H9 (cell line): ENCODE data around the gene FLACC1. TPM values are rescaled to one million over a fixed set of nuclear protein-coding genes. Genes with fewer than 3 reads are reported as not detected.

Experiments
- DNase-seq: peaks from one replicate; pipeline ENCODE4 v3.0.0-alpha.2; 2017
- H2AFZ ChIP-seq: one replicate; pipeline ENCODE4 v1.6.1; 2013; ENCODE audit warnings: mild to moderate bottlenecking, low read length, control low read depth, moderate library complexity
- H2AK5ac ChIP-seq: 2 replicates; pipeline ENCODE4 v1.6.1; 2013; ENCODE audit warnings: low read length, control low read depth, mixed read lengths; ENCODE audit not compliant: insufficient read length
- H2BK120ac ChIP-seq: one replicate; pipeline ENCODE4 v1.6.1; 2013; ENCODE audit warnings: low read depth, mild to moderate bottlenecking, low read length, control low read depth, inconsistent platforms; ENCODE audit not compliant: poor library complexity, severe bottlenecking
- H2BK12ac ChIP-seq: 2 replicates; pipeline ENCODE4 v1.6.1; 2013; ENCODE audit warnings: low read length, control low read depth, mixed read lengths, low read depth; ENCODE audit not compliant: insufficient read length
- H2BK15ac ChIP-seq: 2 replicates; pipeline ENCODE4 v1.6.1; 2013; ENCODE audit warnings: low read depth, low read length, control low read depth
- H2BK20ac ChIP-seq: one replicate; pipeline ENCODE4 v1.6.1; 2013; ENCODE audit warnings: low read depth, mild to moderate bottlenecking, low read length, control low read depth, inconsistent platforms; ENCODE audit not compliant: poor library complexity, severe bottlenecking
- H2BK5ac ChIP-seq: 2 replicates; pipeline ENCODE4 v1.6.1; 2013; ENCODE audit warnings: low read length, control low read depth, mixed read lengths; ENCODE audit not compliant: insufficient read length
- H3K14ac ChIP-seq: 2 replicates; pipeline ENCODE4 v1.6.1; 2013; ENCODE audit warnings: low read length, control low read depth; ENCODE audit not compliant: insufficient read depth
- H3K18ac ChIP-seq: 2 replicates; pipeline ENCODE4 v1.6.1; 2013; ENCODE audit warnings: low read depth, mild to moderate bottlenecking, mixed read lengths, low read length, control low read depth; ENCODE audit not compliant: insufficient read length
- H3K23ac ChIP-seq: 2 replicates; pipeline ENCODE4 v1.6.1; 2013; ENCODE audit warnings: low read length, control low read depth, mixed read lengths, low read depth; ENCODE audit not compliant: insufficient read length
- H3K23me2 ChIP-seq: 2 replicates; pipeline ENCODE4 v1.6.1; 2013; ENCODE audit warnings: low read depth, mild to moderate bottlenecking, mixed read lengths, low read length, control low read depth; ENCODE audit not compliant: insufficient read length, poor library complexity, severe bottlenecking
- H3K27ac ChIP-seq: 2 replicates; pipeline ENCODE4 v1.5.1; 2013; ENCODE audit warnings: low read length, control low read depth, mixed read lengths, low read depth; ENCODE audit not compliant: insufficient read length
- H3K27me3 ChIP-seq: 2 replicates; pipeline ENCODE4 v1.6.1; 2013; ENCODE audit warnings: low read length, control low read depth, inconsistent platforms; ENCODE audit not compliant: insufficient read depth
- H3K4ac ChIP-seq: 2 replicates; pipeline ENCODE4 v1.6.1; 2013; ENCODE audit warnings: low read depth, mild to moderate bottlenecking, control low read depth, inconsistent platforms, low read length, moderate library complexity
- H3K4me1 ChIP-seq: 2 replicates; pipeline ENCODE4 v1.6.1; 2013; ENCODE audit warnings: low read length, control low read depth, inconsistent platforms; ENCODE audit not compliant: insufficient read depth
- H3K4me2 ChIP-seq: 2 replicates; pipeline ENCODE4 v1.6.1; 2013; ENCODE audit warnings: low read length, control low read depth, mixed read lengths; ENCODE audit not compliant: insufficient read length, insufficient read depth
- H3K56ac ChIP-seq: 2 replicates; pipeline ENCODE4 v1.6.1; 2013; ENCODE audit warnings: low read depth, mild to moderate bottlenecking, mixed read lengths, low read length, control low read depth; ENCODE audit not compliant: insufficient read length
- H3K79me1 ChIP-seq: 2 replicates; pipeline ENCODE4 v1.6.1; 2013; ENCODE audit warnings: low read depth, mild to moderate bottlenecking, moderate library complexity, low read length, control low read depth, inconsistent platforms; ENCODE audit not compliant: insufficient read depth, poor library complexity, severe bottlenecking
- H3K79me2 ChIP-seq: 2 replicates; pipeline ENCODE4 v1.6.1; 2013; ENCODE audit warnings: low read length, control low read depth, inconsistent platforms; ENCODE audit not compliant: insufficient read depth
- H3K9ac ChIP-seq: 2 replicates; pipeline ENCODE4 v1.6.1; 2013; ENCODE audit warnings: low read length, control low read depth, mixed read lengths; ENCODE audit not compliant: insufficient read length; ENCODE audit errors: extremely low read depth
- H3K9me3 ChIP-seq: one replicate; pipeline ENCODE4 v1.6.1; 2013; ENCODE audit warnings: low read depth, low read length, inconsistent platforms; ENCODE audit not compliant: control insufficient read depth
- H3T11ph ChIP-seq: one replicate; pipeline ENCODE4 v1.6.1; 2013; ENCODE audit warnings: mild to moderate bottlenecking, low read length, control low read depth, inconsistent platforms
- H4K20me1 ChIP-seq: one replicate; pipeline ENCODE4 v1.6.1; 2013; ENCODE audit not compliant: control insufficient read depth, insufficient read length, insufficient read depth
- H4K5ac ChIP-seq: 2 replicates; pipeline ENCODE4 v1.6.1; 2013; ENCODE audit warnings: low read depth, mild to moderate bottlenecking, mixed read lengths, low read length, control low read depth; ENCODE audit not compliant: insufficient read length
- H4K8ac ChIP-seq: replicated peaks from 2 replicates; pipeline ENCODE4 v1.6.1; 2013; ENCODE audit warnings: low read length, control low read depth, mixed read lengths, low read depth; ENCODE audit not compliant: insufficient read length
- H4K91ac ChIP-seq: 2 replicates; pipeline ENCODE4 v1.6.1; 2013; ENCODE audit warnings: low read depth, mild to moderate bottlenecking, moderate library complexity, mixed read lengths, low read length, control low read depth; ENCODE audit not compliant: insufficient read length
- H3K27ac Mint-ChIP-seq, 3 experiments: 2 replicates in 2 of 3; 3 replicates in 1 of 3; pipeline ENCODE4 v1.8.0; 2020 to 2021; ENCODE audit warnings: mixed read lengths in 3 of 3, mild to moderate bottlenecking in 1 of 3, moderate library complexity in 1 of 3
- H3K27me3 Mint-ChIP-seq: 2 replicates; pipeline ENCODE4 v1.8.0; 2021; ENCODE audit warnings: low read depth, mild to moderate bottlenecking, moderate library complexity, mixed read lengths
- H3K36me3 Mint-ChIP-seq, 3 experiments: 2 replicates in 2 of 3; 3 replicates in 1 of 3; pipeline ENCODE4 v1.8.0; 2020 to 2021; ENCODE audit warnings: low read depth in 3 of 3, mixed read lengths in 3 of 3; ENCODE audit not compliant: insufficient read depth in 1 of 3
- H3K4me1 Mint-ChIP-seq, 2 experiments: 2 replicates each; pipeline ENCODE4 v1.8.0; 2020; ENCODE audit warnings: mixed read lengths in 2 of 2
- H3K4me3 Mint-ChIP-seq, 2 experiments: 2 replicates in 1 of 2; 3 replicates in 1 of 2; pipeline ENCODE4 v1.8.0; 2020 to 2021; ENCODE audit warnings: mild to moderate bottlenecking in 2 of 2, mixed read lengths in 2 of 2, moderate library complexity in 1 of 2
- H3K9me3 Mint-ChIP-seq, 2 experiments: 2 replicates in 1 of 2; 3 replicates in 1 of 2; pipeline ENCODE4 v1.8.0; 2020; ENCODE audit warnings: mild to moderate bottlenecking in 2 of 2, mixed read lengths in 2 of 2, moderate library complexity in 1 of 2
- CTCF ChIP-seq: fragments of 200-600 bp; sonication (generic); conservative IDR thresholded peaks from 3 replicates; pipeline ENCODE4 v1.8.0; 2021; ENCODE audit warnings: antibody characterized with exemption, mild to moderate bottlenecking
- WGBS: extraction: QIAGEN DNeasy Blood & Tissue Kit; methylation state at CpG from one replicate; pipeline ENCODE4 v1.1.7; 2013; ENCODE audit warnings: missing lambda C conversion rate, low lambda C conversion rate, mixed read lengths; ENCODE audit not compliant: insufficient read length; ENCODE audit errors: extremely low coverage; 5-methylcytosine and 5-hydroxymethylcytosine counted together
- total RNA-seq: library from RNA; stranded (reverse); gene quantifications from 2 replicates; pipeline ENCODE4 v1.2.1, GENCODE V29; 2021

Gene FLACC1
- total RNA-seq, 1 experiment from 2014 or later = 0.42 TPM

DNA sequence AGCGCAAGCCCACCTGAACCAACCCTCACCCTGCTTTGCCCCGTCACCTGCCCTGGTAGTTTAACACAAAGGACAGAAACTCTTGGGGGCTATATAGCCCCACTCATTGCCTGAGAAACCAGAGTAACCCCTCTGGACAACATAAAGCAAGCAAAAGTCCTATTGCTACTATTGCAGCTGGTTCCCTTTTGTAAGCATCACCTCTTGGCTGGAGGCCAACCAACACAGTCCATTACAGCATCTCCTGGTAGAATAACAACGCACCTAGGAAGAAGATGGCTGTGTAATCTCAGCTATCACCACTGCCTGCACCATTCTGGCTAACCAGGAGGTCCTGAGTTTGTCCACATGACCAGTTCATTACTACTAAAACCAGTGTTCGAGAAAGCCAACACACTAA is 36.4 kb downstream of the FLACC1 start:
- Histone ChIP-seq H3K14ac (no peak overlapping the region; the same call in 1 of the 2 replicates), H3K27me3 (no peaks in the 10 kb centered on the region), H4K20me1 (no peaks in the 10 kb centered on the region), H3K9ac (no peak overlapping the region), H4K91ac (no peak overlapping the region), H4K5ac (no peak overlapping the region), H3K23me2 (no peaks in the 10 kb centered on the region), H2AK5ac (no peak overlapping the region), H3K56ac (no peak overlapping the region), H2BK20ac (no peak overlapping the region), H3T11ph (no peak overlapping the region), H3K4me2 (no peak overlapping the region), H2BK120ac (no peak overlapping the region), H3K4ac (no peak overlapping the region), H2BK5ac (no peak overlapping the region), H4K8ac (no peak overlapping the region), H3K27ac (no peak overlapping the region), H3K18ac (no peak overlapping the region), H2BK15ac (no peak overlapping the region), H2BK12ac (no peak overlapping the region), H3K23ac (no peak overlapping the region), H3K79me2 (no peaks in the 10 kb centered on the region), H2AFZ (no peak overlapping the region), H3K4me1 (no peaks in the 10 kb centered on the region), H3K79me1 (no peaks in the 10 kb centered on the region), H3K9me3 (no peaks in the 10 kb centered on the region)
- Mint-ChIP-seq H3K27me3 (no peaks in the 10 kb centered on the region), H3K36me3 (peaks cover 2 to 11% (median 7%) of the 10 kb centered on the region in 3 experiments; a peak in 5 of 7 replicates), H3K4me1 (no peaks in the 10 kb centered on the region), H3K4me3 (no peak overlapping the region), H3K27ac (no peak overlapping the region), H3K9me3 (peaks cover 12 to 19% of the 10 kb centered on the region in 2 experiments)
- WGBS = no CpG with 5 or more reads among the region's 4 CpGs
- DNase-seq = no peak
- TF ChIP-seq CTCF = no peak
